Transverse colon (tissue), 4 donors: ENCODE measurements around the gene PYGB. TPM values are rescaled to one million over a fixed set of nuclear protein-coding genes. Genes with fewer than 3 reads are reported as not detected.
A peak's percentile ranks its signal among the peaks of the same experiment; 100 is the strongest.

Experiments used
- DNase-seq: peaks from one replicate; pipeline ENCODE4 v3.0.0-alpha.2; 2019
- H3K27ac ChIP-seq, 4 donors: fragments of 200-600 bp; sonication (generic); 2 replicates each; pipeline ENCODE4 v1.5.1; 2016 to 2018; ENCODE audit warnings: inconsistent platforms in 4 of 4
- H3K27me3 ChIP-seq: fragments of 200-600 bp; sonication (generic); 2 replicates; pipeline ENCODE4 v1.5.1; 2017; ENCODE audit warnings: inconsistent platforms
- H3K36me3 ChIP-seq, 4 donors: fragments of 200-600 bp; sonication (generic); 2 replicates each; pipeline ENCODE4 v1.5.1; 2017 to 2019; ENCODE audit warnings: inconsistent platforms in 4 of 4
- H3K4me1 ChIP-seq, 4 donors: fragments of 200-600 bp; sonication (generic); 2 replicates each; pipeline ENCODE4 v1.5.1; 2017 to 2020; ENCODE audit warnings: inconsistent platforms in 4 of 4
- H3K4me3 ChIP-seq, 4 donors: fragments of 200-600 bp; sonication (generic); 1 replicate in 1 of 4; 2 replicates in 3 of 4; pipeline versions ENCODE4 v1.5.1 to v1.6.1; 2017 to 2019; ENCODE audit warnings: inconsistent platforms in 4 of 4
- H3K9me3 ChIP-seq, 2 donors: fragments of 200-600 bp; sonication (generic); 2 replicates each; pipeline ENCODE4 v1.5.1; 2017 to 2019; ENCODE audit warnings: inconsistent platforms in 2 of 2
- EP300 ChIP-seq: sonication (generic); formaldehyde crosslinking; IDR thresholded peaks from one replicate; pipeline ENCODE4 v1.6.1; 2017; ENCODE audit warnings: antibody characterized with exemption, low read depth
- POLR2A ChIP-seq: fragments of 450-650 bp; IDR thresholded peaks from one replicate; pipeline ENCODE4 v1.6.1; 2016; ENCODE audit warnings: antibody characterized with exemption, mild to moderate bottlenecking, moderate library complexity
- POLR2AphosphoS5 ChIP-seq, 3 donors: sonication (generic); formaldehyde crosslinking; IDR thresholded peaks; one replicate each; pipeline ENCODE4 v1.6.1; 2016; ENCODE audit warnings: antibody characterized with exemption in 3 of 3
- WGBS, 2 donors: methylation state at CpG; one replicate each; pipeline ENCODE4 v1.1.5; 2018; ENCODE audit warnings: low coverage in 1 of 2; 5-methylcytosine and 5-hydroxymethylcytosine counted together
- in situ Hi-C, 4 donors: fragments of 200-750 bp; cut with MboI; loops; one replicate each; pipeline versions ENCODE4 v1.15.0 to v1.15.1; 2017; ENCODE audit warnings: low sequenced_read_pairs in 3 of 4, low pct_ligation_motif_present in 1 of 4, low pct_unique_long_range_greater_than_20kb in 1 of 4
- intact Hi-C: fragments of 100-400 bp; cut with DNase I; formaldehyde crosslinking; loops from one replicate; pipeline ENCODE4 v1.15.1; 2023; ENCODE audit warnings: low total_unique reads
- total RNA-seq, 4 donors: library from RNA; depleted of rRNA; stranded (reverse); fragments of >200 nt; gene quantifications; one replicate each; pipeline ENCODE4 v1.1.0, GENCODE V29; 2016
- TF ChIP-seq, protein P1 (sequence below), 5 experiments: fragments of 200-600 bp in 3 of 5; fragments of 450-650 bp in 2 of 5; sonication (generic) in 3 of 5; IDR thresholded peaks; 1 replicate in 2 of 5; 2 replicates in 3 of 5; pipeline ENCODE4 v1.5.1; 2016 to 2017; ENCODE audit warnings: antibody characterized with exemption in 5 of 5, inconsistent platforms in 3 of 5, mild to moderate bottlenecking in 2 of 5, moderate library complexity in 1 of 5

Gene PYGB
- total RNA-seq, 4 donors from 2014 or later = 195 to 554 (median 359) TPM

DNA sequence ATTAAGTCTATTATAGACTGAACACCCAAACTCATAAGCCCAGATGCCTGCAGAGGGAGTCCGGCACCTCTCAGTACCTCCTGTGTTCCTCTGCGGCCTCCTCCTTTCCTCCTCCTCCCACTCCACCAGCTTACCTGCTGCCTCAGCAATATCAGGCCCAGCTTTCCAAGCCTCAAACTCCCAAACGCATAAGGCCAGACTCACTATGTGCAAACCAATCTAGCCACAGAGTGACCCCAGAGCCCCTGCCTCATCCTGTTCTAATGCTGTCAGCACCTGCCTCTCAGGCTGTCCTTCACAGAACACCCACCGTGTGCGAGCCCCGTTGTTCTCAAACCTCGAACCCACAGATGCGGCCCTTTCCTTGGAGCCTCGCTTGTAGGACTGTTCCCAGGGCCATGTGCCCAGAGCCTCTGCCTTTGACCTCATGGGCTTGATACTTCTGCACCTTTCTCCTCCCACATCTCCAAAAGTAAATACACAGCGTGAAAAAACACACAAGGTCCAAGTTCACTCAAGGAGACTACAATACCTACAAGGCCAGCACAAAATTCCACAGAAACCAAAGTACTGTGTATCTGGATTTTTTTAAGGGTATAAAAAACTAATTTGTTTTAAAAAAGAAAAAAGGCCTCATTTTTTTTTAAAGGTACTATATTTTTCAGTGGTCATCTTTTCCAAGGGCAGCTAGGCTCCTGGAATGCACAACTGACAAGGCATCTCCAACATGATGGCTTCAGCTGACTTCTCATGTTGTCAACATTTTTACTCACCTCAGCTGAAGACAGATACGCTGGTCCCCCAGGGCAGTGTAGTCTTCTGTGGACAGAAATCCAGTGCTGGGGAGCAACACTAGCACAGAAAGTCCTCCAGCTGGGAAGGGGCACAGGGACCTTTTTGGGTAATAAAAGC is 90.5 kb downstream of the PYGB start:
- Histone ChIP-seq H3K4me3 (no peak overlapping the region), H3K27me3 (no peaks in the 10 kb centered on the region), H3K27ac (no peak overlapping the region), H3K36me3 (no peaks in the 10 kb centered on the region), H3K9me3 (no peaks in the 10 kb centered on the region), H3K4me1 (peaks cover 0 to 20% (median 9%) of the 10 kb centered on the region in 4 donors)
- 76 to 86% methylated on average over 3 to 11 of the region's 11 CpGs for WGBS, 2 donors
- TF ChIP-seq POLR2A (no peak), POLR2AphosphoS5 (IDR thresholded peaks at IDR 0.05) (no peak)
- TF ChIP-seq, protein P1, sequence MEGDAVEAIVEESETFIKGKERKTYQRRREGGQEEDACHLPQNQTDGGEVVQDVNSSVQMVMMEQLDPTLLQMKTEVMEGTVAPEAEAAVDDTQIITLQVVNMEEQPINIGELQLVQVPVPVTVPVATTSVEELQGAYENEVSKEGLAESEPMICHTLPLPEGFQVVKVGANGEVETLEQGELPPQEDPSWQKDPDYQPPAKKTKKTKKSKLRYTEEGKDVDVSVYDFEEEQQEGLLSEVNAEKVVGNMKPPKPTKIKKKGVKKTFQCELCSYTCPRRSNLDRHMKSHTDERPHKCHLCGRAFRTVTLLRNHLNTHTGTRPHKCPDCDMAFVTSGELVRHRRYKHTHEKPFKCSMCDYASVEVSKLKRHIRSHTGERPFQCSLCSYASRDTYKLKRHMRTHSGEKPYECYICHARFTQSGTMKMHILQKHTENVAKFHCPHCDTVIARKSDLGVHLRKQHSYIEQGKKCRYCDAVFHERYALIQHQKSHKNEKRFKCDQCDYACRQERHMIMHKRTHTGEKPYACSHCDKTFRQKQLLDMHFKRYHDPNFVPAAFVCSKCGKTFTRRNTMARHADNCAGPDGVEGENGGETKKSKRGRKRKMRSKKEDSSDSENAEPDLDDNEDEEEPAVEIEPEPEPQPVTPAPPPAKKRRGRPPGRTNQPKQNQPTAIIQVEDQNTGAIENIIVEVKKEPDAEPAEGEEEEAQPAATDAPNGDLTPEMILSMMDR (IDR thresholded peaks at IDR 0.05) = no peak
- no peak for DNase-seq
- intact Hi-C loops = no loop called here
- in situ Hi-C loops = no loop called here

DNA sequence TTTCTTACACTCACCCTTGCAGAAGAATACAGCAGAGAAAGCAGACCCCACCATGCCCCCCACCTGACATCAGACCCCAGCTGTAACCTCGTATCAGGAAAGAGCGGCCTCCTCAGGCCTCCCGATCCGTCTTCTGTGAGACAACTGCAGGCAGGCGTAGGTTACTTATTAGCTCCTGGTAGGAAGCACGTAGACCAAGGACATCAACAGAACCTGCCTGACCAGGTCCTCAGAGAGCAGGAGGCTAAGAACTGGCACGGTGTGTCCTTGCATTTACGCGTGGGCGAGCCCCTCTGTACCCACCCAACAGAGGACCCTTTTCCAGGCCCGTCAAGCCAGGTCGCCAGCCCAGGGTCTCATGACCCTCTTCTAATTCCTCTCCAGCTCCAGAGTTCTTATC is 91.7 kb downstream of the PYGB start:
- intact Hi-C loops (no loop called here), in situ Hi-C loops (no loop called here)
- Histone ChIP-seq H3K4me3 (no peak overlapping the region), H3K9me3 (no peaks in the 10 kb centered on the region), H3K4me1 (peaks cover 0 to 20% (median 9%) of the 10 kb centered on the region in 4 donors), H3K27ac (no peak overlapping the region), H3K36me3 (no peaks in the 10 kb centered on the region), H3K27me3 (no peaks in the 10 kb centered on the region)
- WGBS, 2 donors = 44 to 59% methylated on average over 2 to 12 of the region's 12 CpGs
- DNase-seq = peak; percentile 41
- no peak for TF ChIP-seq POLR2AphosphoS5 (IDR thresholded peaks at IDR 0.05)
- TF ChIP-seq EP300 = no peak
- TF ChIP-seq POLR2A = no peak
- TF ChIP-seq, protein P1 (IDR thresholded peaks at IDR 0.05) = no peak

DNA sequence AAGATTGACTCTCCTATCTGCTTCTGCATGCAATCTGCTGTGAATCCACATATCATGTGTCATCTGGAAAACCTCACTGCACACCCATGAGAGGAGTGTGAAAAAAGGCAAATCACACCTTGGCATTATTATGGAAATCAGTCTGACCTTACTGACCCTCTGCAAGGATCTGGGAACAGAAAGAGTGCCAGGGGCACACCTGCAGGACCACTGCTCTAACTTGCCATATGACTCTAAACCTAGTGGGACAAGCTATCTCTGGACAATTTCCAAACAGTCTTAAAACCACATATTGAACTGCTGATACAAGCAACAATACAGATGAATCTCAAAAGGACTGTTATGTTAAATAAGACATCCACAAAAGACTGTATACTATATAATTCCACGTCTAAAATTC is 92.5 kb downstream of the PYGB start:
- Histone ChIP-seq H3K9me3 (no peaks in the 10 kb centered on the region), H3K4me1 (peaks cover 0 to 20% (median 9%) of the 10 kb centered on the region in 4 donors), H3K4me3 (no peak overlapping the region), H3K27me3 (no peaks in the 10 kb centered on the region), H3K36me3 (no peaks in the 10 kb centered on the region), H3K27ac (no peak overlapping the region)
- DNase-seq = no peak
- in situ Hi-C loops = no loop called here
- intact Hi-C loops = no loop called here
- WGBS, 2 donors = 33 to 55% methylated on average over 1 of the region's 1 CpG
- TF ChIP-seq EP300 (no peak), POLR2AphosphoS5 (IDR thresholded peaks at IDR 0.05) (no peak), POLR2A (no peak)
- TF ChIP-seq, protein P1 (IDR thresholded peaks at IDR 0.05) = no peak

DNA sequence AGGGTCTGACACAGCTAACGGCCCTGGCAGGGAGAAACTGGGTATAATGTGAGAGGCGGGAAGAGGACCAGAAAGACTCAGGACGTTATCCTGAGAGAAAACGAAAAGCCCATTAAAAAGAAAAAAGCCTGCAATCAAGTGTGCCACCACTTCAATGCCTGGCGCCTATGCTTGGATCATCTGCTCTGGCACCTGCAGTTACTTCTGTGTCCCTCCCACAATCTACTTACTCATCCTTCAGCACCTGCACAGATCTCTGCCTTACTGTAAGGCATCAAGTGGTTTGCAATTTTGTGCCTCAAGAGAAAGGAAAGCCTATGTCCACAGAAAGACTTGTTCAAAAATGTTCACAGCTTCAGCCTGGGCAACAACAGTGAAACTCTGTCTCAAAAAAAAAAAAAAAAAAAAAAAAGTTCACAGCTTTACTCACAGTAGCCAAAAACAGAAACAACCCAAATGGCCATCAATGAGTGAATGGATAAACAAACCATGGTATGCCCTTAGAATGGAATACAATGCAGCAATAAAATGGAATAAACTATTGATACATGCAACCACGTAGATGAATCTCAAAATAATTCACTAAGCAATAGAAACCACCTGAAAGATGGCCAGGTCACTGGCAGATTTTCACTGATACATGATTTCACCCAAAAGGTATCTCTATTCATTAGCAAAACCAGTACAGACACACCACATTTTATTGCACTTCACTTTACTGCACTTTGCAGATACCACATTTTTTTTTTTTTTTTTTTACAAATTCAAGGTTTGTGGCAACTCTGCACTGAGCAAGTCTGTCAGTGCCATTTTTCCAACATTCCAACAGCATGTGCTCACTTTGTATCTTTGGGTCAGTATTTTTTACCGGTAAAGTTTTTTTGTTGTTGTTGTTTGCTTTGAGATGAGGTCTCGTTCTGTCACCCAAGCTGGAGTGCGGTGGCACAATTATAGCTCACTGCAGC is 94.1 kb downstream of the PYGB start:
- no peaks in the 10 kb centered on the region for H3K36me3 ChIP-seq
- DNase-seq = no peak
- TF ChIP-seq, protein P1 (IDR thresholded peaks at IDR 0.05) = no peak
- TF ChIP-seq POLR2AphosphoS5 (IDR thresholded peaks at IDR 0.05) = no peak
- TF ChIP-seq POLR2A = no peak
- TF ChIP-seq EP300 = no peak
- H3K4me3 ChIP-seq = no peak overlapping the region
- peaks cover 0 to 21% (median 10%) of the 10 kb centered on the region in 4 donors for H3K4me1 ChIP-seq
- WGBS, 2 donors = 73 to 91% methylated on average over 8 to 9 of the region's 9 CpGs
- no peaks in the 10 kb centered on the region for H3K9me3 ChIP-seq
- H3K27me3 ChIP-seq = no peaks in the 10 kb centered on the region
- no peak overlapping the region for H3K27ac ChIP-seq
- in situ Hi-C loops (no loop called here), intact Hi-C loops (no loop called here)
